Stimulated activated CD8-positive, alpha-beta memory T cell treated with anti-CD3 and anti-CD28 coated beads, Interleukin-4, amount 100 ng/mL, for 48 hours (primary cell): ENCODE results near the gene PPIL6.
A peak's percentile ranks its signal among the peaks of the same experiment; 100 is the strongest.
"Not testable (repeated sequence)": the region's sequence is repeated elsewhere in the genome, so short reads cannot be mapped to it uniquely, and the experiment has no call there.

ENCODE experiments used
- DNase-seq: peaks from one replicate; pipeline ENCODE4 v3.0.0-alpha.2; 2020

PPIL6 gene

DNA sequence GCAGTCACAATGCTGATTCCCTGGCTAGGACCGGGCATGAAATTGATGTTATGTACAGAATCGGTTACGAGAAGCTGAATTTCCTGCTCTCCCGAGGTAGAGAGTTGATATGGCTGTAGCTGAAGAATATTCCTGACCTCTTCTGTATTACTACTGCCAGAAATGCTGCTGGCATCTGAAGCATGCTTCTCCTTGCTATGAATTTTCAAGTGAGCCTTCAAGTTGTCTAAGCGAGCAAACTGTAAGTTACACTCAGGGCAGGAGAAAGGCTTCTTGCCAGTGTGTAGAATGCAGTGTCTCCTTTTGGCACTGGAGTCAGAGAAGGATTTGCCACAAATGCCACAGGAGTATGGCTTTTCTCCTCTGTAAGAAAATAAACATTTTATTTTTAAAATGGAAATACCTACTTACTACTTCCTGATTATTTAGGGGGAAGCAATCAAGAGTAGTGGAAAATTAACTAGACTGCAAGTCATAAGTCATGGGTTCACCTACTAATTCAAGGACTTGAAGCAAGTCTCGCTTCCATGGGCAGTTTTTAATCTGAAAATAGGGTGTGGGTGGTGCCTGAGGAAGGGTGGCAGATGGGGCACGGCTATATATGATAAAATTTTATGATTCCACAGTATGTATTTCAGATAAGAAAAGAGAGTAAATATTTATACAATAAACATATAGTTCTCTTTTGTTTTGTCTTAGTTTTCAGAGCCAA is 25.9 kb upstream of the PPIL6 start:
- DNase-seq, result no peak

DNA sequence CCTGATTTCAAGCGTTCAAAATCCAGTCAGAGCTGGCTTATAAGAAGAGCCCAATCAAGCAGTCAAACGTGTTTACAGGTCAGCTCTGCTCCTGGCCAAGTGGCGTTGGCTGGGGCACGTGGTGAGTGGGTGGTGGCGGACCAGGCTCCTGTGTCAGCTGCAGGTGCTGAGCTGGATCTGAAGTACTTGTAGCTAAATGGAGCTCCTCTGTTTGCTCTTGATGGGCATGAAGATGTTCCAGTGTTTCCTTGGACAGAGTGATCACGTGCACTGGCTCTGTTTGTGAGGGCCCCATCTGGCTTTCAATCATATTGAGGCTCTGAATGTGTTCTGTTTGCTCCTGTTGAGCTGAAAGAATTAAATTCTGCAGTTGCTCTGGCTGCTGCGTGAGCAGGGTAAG is 25.3 kb upstream of the PPIL6 start:
- DNase-seq, result no peak

DNA sequence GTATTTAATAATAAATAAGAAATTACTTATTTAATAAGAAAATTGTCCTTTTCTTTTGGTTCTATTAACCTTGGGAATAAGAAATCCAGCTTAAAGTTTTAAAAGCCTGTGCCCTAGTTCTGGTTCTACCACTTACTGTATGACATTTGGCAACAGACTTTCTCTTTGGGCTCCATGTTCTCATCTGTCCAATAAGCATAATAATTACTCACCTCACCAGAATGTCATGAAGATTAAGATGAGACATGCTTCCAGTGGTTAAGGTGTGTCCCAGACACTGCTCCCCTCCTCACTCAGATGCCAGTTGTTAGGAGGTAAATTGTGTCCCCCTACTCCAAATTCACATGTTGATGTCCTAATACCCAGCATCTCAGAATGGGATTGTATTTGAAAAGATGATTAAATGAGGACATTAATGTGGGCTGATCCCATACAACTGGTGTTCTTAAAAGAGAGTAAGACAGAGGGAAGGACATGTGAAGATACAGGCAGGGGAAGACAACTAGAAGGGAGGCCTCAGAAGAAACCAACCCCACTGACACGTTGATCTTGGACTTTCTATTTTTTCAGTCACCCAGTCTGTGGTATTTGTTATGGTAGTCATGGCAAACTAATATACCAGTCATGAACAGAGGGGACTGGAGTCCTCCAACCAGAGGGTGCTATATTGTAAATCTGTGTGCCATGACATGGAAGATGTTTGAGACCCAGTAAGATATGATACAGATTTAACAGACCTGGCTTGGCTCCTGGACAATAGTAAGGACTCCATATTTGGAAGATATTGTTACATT is 21.5 kb upstream of the PPIL6 start:
- no peak for DNase-seq

DNA sequence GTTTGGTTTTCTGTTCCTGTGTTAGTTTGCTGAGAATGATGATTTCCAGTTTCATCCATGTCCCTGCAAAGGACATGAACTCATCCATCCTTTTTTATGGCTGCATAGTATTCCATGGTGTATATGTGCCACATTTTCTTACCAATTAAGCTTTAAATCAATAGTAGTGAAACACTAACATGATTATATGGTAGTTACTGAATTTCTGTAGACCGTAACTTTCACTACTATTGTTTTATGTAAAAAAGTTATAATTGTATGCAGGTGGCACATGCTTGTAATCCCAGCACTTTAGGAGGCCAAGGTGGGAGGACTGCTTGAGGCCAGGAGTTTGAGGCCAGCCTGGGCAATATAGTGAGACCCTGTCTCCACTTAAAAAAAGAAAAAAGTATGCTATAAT is 20.8 kb upstream of the PPIL6 start:
- not testable (repeated sequence) for DNase-seq

DNA sequence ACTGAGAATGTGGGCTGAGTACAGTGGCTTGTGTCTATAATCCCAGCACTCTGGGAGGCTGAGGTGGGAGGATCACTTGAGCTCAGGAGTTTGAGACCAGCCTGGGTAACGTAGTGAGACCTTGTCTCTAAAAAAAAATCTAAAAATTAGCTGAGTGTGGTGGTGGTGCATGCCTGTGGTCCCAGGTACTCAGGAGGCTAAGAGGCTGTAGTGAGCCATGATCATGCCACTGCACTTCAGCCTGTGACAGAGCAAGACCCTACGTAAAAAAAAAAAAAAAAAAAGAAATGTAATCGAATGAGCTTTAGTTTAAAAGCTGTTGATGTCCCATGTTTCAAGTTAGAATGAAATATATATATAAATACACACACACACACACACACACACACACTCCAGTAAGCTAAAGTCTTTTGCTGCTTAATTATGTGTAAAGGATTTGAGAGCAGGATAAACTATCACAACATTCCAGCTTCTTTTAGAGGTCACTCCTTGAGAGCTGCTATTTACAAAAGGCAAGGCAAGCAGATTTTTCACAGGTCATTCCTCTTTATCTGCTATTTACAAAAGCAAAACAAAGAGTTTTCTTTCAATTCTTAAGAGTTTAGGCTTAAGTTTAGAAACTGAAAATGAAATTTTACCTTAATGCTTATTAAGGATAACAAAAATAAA is 19.9 kb upstream of the PPIL6 start:
- DNase-seq, result no peak

DNA sequence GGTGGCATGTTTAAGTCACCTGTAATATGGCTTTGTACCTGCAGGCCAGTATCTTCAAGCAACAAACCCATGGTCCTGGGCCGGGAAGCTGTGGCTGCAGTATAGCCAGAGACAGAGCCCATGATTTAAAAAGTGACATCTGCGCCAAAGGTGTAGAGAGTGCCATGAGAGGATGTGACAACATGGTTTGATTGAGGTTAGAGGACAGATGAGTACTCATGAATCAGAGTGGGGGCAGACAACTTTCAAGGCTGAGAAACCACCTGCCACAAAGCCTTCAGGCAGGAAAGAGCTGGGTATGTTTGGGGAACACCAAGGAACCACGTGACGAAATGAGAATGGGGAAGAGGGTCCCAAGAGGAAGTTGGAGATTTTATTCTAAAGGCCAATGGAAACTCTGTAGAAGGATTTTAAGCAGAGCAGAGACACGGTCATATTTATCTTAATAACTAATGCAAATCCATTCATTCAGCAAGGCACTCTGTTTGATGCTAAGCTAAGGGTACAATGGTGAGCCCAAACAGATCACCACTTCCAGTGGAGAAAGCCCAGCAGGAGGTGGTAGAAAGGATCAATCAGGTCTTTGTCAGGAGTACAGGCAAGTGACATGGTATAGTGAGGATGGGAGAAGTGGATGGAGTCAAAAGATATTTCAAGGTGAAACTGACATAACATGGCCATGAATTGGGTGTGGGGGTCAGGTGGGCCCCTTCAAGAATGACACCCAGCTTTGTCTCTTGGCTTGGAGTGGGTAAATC is 18.5 kb upstream of the PPIL6 start:
- DNase-seq, result peak; percentile 54

DNA sequence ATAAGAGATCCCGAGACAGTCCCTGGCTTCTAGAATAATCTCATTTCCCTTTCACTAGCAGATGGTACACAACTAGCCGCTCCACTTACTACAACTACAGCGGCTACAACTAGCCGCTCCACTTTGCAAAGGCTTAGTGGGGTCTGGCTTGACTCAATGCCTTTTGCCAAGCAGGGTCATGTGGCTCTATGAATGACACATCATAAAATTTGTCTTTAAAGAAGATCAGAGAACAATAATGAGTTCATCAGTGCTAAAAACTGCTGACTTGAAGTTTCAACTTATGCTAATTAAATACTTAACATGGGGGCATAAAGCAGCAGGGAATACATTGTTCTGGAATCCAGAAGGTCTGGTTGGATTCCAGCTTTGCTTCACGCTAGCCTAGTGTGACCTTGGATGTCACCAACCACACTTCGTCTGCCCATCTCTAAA is 17.2 kb upstream of the PPIL6 start:
- DNase-seq, result no peak

DNA sequence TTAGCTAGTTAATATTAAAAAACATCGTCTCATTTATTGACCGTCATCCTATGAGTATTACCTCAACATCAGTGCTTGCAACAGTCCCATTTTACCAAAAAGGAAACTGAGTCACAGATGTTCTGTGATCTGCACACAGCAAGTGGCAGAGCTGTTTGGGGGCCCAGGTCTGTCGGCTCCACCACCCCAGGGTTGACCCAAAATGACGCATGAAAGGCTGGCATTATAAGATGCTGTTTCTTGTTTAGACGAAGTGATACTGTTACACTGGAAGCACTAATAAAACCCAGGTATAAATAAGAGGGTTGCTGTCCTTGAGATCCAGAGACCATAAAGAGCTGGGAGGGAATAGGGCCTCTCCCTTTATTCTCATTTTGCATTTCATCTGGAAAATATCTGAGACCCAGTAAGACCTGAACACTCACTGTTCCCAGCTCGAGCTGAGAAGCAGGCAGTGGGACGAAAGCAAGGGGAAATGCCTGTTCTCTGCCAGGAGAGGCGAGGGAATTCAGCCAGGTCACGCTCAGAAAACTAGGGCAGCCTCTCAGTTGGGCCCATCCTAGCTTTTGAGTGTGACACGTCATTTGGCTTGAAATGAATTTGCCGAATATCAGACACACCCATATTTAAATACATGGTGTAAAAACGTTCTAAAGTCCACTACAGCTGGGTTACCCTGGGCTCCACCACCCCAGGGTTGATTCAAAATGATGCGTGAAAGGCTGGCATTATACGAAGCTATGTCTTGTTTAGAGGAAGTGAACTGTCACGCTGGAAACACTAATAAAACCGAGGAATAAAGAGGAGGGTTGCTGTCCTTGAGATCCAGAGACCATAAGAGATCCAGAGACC is 16.5 kb upstream of the PPIL6 start:
- no peak for DNase-seq

DNA sequence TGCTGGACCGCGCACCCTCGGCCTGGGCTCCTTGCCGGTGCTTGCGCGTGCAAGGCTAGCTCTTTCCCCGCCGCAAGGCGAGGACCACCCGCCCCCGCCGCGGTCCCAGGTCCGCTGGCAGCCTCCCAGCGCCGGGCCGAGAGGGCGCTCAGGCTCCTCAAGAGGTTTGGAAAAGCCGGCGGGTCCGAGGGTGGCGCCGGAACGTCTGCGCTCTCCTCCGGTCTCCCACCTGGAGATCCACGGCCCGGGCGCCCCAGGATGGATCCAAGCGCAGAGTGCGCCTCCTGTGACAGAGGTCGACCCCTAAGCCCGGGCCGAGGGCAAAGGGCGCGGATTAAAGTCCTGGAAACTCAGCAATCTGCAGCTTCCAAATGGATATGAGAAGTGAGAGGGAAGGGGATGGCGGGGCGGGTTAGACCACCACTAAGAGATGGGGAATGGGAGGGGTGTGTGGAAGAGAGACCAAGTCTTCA is 15.7 kb upstream of the PPIL6 start:
- DNase-seq, result no peak

DNA sequence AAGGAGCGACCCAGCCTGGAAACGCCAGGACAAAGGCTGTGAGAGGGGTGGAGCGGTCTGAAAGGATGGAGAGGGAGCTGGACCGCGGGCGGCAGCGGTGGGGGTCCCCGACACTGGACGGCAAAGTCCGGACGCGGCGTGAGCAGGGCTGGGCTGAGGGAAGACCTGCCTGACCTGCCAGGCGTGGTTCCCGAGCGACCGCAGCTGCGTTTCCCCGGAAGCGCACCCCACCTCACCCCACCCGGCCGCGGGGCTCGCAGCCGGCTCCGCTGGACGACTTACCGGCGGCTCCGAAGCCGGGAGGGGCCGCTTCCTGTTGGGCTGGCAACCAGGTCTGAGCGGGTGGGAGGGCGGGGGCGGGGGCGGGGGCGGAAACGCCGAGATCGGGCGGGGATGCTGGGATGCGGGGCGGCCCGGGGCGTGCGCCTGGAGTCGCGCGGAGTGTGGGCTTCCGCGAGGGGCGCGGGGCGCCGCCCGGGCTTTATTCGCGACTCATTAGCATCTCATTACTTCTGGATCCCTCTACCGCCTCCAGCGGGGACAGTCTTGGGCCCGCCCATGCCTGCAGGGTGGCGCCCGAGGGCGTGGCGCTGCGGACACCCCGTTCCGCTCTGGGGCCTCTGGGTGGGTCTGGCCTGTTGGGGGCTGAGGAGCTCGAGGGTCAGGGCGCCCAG is 15.1 kb upstream of the PPIL6 start, which contains the start of gene MICAL1:
Gene MICAL1, minus strand, starts transcription at position 336 of the 674 bp plus-strand sequence. CDS start 1,576 bp downstream, outside the sequence.
- DNase-seq, result peak; percentile 75

DNA sequence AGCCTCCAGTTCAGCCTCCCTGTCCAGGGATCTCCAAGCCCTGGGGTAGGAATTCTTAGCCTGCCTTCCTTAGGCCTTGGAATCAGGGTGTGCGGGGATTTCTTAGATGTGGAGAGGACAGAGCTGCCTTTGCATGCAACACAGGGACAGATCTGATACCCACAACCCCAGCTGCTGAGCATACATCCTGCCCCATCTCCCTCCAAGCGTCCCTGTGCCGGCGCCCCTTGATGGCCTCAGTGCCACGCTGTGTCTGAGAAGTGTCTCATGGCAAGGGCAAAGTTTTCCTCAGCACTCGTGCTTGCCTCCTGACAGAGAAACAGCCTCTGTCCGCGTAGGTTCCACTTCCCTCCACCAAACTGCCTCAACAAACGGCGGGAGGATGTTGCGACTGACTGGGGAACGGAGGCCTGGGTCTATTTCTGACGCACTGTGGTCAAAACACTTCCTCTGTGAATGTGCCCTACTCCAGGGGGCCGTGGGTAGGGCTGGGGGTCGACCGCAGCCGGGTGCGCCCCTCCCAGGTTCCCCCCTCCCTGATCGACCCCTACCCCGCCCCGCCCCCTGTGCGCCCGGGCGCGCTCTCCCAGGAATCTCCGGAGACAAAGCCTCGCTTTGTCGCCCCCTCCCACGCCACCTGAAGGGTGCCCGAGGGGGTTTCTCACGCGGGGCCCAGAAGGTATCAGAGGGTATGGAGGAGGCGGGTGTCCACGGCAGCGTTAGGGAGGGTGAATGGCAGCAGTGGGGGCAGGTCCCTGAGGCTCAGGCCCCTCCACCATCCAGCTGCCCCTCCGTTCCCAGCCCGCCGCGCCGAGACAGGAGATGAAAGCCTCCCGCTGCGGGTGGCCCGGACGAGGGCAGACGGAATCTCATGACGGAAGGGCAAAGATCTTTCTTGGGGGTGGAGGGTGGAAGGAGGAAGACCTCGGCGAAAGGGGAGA is 14.3 kb upstream of the PPIL6 start:
- DNase-seq, result peak; percentile 75

DNA sequence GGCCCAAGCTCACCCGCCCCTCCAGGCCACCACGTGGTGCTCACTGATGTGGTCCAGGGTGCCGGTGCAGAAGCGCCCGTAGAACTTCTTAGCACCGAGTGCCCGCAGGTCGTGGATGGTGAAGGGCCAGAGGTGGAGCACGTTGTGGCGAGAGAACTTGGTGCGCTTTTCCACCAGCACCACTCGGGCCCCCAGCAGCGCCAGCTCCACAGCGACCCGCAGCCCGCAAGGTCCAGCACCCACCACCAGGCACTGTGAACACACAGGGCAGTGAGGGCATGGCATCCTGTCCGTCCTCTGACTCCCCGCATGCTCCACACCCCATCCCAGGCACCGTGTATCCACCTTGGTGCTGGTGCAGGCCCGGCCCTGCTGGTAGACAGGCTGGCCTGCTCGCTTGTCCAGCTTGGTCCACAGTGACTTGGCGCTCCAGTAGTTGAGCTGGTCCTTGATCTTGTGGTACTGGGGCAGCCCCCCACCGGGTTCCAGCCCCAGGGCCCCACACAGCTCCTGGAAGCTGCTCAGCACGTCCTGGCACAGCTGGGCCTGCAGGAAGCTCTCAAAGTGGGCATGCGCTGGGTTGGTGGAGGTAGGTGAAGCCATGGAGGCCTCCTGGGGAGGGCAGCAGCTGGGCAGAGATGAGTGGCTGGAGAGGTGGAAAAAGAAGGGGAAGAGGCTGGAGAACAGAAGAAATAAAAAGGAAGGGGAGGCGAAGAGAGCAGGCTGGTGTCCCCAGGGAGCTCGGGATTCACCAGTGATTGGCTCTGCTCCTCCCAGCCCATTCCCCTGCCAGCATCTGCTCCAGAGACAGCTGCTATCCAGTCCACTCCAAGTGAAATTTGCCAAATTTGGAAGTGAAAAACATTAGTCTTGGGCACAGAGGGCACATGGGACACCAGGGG is 13.4 kb upstream of the PPIL6 start:
- no peak for DNase-seq

DNA sequence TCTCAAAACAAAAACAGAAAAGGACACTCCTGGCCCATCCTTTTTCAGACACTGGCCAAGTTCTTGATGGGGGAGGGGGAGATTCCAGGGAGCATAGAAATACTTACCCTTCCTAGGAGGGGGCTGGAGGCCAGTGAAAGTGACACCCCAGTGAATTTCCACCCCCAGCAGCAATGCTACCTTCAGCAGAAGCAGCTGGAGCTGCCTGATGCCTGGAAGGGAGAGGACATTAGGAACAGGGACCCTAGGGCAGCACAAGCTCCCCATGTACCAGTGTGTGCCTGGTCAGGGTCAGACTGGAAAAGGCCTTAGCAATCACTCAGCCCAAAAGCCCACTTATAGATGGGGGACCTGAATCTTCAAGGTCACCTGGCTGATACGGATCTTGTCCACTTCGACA is 12.7 kb upstream of the PPIL6 start:
- DNase-seq, result no peak

DNA sequence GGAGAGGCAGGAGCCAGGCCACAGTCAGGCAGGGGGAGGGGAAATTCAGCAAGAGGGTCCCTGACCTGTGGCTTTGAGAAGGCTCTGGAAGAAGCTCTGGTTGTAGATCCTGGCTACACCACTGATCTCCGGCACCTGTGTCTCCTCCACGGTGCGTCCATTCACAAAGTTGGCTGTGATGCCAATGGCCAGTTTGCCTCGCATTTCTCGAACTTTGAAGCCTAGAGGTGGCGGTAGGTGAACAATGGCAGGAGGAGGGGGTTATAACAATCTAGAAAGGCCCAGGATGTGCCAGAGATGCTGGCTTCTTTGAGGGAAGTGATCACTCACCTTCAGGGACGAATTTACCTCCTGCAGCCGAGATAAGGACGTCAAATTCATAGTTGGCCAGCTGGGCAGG is 11.8 kb upstream of the PPIL6 start:
- DNase-seq, result no peak

DNA sequence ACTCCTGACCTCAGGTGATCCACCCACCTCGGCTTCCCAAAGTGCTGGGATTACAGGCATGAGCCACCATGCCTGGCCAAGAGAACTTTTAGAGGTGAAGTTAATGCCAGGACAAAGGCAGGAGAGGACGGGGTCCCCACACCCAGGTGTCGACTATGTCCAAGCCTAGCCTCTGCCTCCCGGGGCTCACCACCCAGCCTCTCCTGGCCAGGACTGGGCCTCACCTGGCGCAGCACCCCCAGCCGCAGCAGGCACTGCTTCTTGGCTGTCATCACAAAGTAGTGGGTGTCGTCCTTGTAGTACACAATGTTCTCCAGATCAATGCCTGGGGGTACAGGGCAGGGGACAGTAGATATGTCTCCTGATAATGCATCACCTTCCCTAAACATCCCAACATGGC is 10.9 kb upstream of the PPIL6 start:
- no peak for DNase-seq

DNA sequence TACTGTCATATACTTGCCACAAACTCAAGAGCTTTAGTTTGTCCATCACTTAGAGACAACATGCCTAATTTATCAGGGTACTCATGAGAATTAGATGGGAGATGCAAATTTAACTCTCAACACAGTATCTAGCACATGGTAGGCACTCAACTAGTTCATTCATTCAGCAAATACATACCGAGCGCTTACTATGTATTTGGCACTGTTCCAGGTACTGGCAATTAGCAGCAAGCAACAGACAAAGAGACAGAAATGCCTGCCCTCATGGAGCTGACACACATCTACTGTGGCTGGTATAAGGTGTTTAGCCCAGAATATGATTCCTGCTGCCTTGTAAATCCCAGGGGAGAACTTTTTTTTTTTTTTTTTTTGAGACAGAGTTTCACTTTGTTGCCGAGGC is 10.4 kb upstream of the PPIL6 start:
- no peak for DNase-seq

DNA sequence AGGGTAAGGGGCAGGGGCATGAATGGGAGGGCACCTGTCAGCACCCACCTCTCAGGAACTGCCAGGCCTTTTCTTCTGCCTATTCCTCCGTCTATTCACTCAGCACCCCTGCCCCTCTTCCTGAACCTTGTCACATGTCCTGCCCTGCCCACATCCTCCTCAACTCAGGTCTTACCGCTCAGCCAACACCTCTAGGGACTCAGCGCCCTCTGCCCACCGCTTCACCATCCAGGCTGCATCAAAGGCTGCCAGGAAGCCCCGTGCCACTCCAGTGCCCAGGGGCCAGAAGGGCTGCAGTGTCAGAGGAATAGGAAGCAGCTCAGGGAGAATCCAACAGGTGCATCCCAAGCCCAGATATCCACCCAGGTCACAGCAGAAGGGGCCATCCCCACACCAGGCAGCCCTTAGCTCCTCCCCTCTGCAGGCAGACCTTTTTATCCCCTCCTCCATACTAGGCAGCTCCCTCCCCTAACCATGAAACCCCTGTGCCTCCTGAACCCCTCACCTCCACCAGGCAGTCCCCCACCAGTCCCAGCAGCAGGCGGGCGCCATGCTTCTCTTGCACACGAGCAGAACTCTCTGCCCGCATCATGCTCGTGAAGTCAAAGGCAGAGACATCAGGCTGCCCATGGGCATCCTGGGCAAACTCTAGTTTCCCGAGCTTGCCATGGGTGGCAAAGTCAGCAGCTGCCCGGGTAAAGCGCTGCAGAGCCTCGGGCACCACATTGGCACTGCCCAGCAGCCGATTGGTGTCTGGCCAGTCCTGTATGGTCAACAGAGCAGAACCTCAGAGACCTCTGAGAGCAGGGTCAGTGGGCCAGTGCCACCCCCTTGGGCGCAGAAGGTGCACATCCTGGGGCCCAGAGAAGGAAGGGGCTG is 9.6 kb upstream of the PPIL6 start:
- no peak for DNase-seq
